Right atrium auricular region (tissue), 2 donors: ENCODE results near the gene COG4. TPM values are rescaled to one million over a fixed set of nuclear protein-coding genes. Genes with fewer than 3 reads are reported as not detected.

Experiments used
- DNase-seq: peaks from one replicate; pipeline ENCODE4 v3.0.0-alpha.2; 2019; ENCODE audit warnings: low spot score
- H3K27ac ChIP-seq, 2 donors: fragments of 200-600 bp; sonication (generic); 1 replicate in 1 of 2; 2 replicates in 1 of 2; pipeline ENCODE4 v1.5.1; 2016 to 2019
- H3K27me3 ChIP-seq, 2 donors: fragments of 200-600 bp; sonication (generic); one replicate each; pipeline versions ENCODE4 v1.5.1 to v1.6.0; 2017 to 2019
- H3K36me3 ChIP-seq: fragments of 200-600 bp; sonication (generic); one replicate; pipeline ENCODE4 v1.5.1; 2016
- H3K4me1 ChIP-seq, 2 donors: fragments of 200-600 bp; sonication (generic); one replicate each; pipeline versions ENCODE4 v1.5.1 to v1.6.0; 2017 to 2019
- H3K4me3 ChIP-seq, 2 donors: fragments of 200-600 bp; sonication (generic); 1 replicate in 1 of 2; 2 replicates in 1 of 2; pipeline ENCODE4 v1.5.1; 2017 to 2019; ENCODE audit warnings: mild to moderate bottlenecking in 1 of 2, moderate library complexity in 1 of 2
- H3K9me3 ChIP-seq, 2 donors: fragments of 200-600 bp; sonication (generic); one replicate each; pipeline ENCODE4 v1.5.1; 2019
- total RNA-seq, 2 donors: library from RNA; depleted of rRNA; stranded (reverse); fragments of >200 nt; gene quantifications; one replicate each; pipeline ENCODE4 v1.1.0, GENCODE V29; 2016
- TF ChIP-seq, protein P1 (sequence below), 2 donors: fragments of 200-600 bp; sonication (generic); IDR thresholded peaks; one replicate each; pipeline ENCODE4 v1.5.1; 2019; ENCODE audit warnings: antibody characterized with exemption in 2 of 2

Gene COG4
- total RNA-seq, 2 donors from 2014 or later, result 29.1 to 41.8 TPM

DNA sequence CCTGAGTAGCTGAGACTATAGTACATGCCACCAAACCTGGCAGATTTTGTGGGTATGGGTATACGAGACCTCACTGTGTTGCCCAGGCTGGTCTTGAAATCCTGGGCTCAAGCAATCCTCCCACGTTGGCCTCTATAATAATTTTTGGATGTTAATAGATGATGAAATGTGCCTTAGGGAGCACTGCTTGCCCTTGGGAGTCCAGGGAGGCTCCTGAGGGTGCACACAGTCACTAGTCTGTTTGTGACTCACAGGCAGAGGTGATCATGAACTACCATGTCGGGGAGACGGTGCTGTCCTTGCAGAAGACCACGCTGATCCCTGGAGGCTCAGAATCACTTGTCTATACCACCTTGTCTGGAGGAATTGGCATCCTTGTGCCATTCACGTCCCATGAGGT is 46.4 kb upstream of the COG4 start:
- TF ChIP-seq, protein P1, sequence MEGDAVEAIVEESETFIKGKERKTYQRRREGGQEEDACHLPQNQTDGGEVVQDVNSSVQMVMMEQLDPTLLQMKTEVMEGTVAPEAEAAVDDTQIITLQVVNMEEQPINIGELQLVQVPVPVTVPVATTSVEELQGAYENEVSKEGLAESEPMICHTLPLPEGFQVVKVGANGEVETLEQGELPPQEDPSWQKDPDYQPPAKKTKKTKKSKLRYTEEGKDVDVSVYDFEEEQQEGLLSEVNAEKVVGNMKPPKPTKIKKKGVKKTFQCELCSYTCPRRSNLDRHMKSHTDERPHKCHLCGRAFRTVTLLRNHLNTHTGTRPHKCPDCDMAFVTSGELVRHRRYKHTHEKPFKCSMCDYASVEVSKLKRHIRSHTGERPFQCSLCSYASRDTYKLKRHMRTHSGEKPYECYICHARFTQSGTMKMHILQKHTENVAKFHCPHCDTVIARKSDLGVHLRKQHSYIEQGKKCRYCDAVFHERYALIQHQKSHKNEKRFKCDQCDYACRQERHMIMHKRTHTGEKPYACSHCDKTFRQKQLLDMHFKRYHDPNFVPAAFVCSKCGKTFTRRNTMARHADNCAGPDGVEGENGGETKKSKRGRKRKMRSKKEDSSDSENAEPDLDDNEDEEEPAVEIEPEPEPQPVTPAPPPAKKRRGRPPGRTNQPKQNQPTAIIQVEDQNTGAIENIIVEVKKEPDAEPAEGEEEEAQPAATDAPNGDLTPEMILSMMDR (IDR thresholded peaks at IDR 0.05), result no peak
- no peaks in the 10 kb centered on the region for H3K9me3 ChIP-seq
- peaks cover 0 to 33% of the 10 kb centered on the region in 2 donors for H3K4me1 ChIP-seq
- no peak overlapping the region for H3K27ac ChIP-seq
- H3K4me3 ChIP-seq, result no peak overlapping the region
- peaks cover 81% of the 10 kb centered on the region for H3K36me3 ChIP-seq
- no peaks in the 10 kb centered on the region for H3K27me3 ChIP-seq
- DNase-seq, result peak; percentile 40

DNA sequence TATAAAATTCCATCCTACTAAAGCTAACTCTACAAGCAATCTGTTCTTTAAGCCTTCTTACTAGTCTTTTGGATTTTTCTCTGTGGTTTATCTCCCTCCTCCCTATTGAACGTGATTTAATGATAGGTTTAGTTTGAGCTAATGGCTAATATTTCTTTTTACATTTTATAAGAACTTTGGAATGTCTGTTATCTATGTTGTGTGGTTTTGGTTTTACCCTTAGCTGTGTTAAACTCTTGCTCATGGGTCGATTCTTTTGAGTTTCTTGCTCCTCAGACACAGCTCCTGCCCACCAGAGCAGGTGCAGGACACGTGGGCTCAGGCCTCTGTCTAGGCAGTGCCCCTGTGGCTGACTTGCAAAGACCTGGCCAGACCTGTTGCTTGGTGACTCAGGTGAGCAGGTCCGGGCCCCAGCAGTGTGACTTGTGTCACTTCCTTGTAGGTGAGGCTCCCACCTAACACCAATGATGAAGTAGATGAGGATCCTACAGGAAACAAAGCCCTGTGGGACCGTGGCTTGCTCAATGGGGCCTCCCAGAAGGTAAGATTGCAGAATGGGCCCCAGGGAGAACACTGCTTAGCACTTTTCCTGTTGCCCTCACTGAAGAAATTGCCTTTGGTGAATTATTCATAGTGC is 45.4 kb upstream of the COG4 start:
- TF ChIP-seq, protein P1 (IDR thresholded peaks at IDR 0.05), result no peak
- Histone ChIP-seq H3K9me3 (no peaks in the 10 kb centered on the region), H3K4me3 (no peak overlapping the region), H3K27ac (no peak overlapping the region), H3K36me3 (peaks cover 91% of the 10 kb centered on the region), H3K27me3 (no peaks in the 10 kb centered on the region), H3K4me1 (peaks cover 0 to 24% of the 10 kb centered on the region in 2 donors)
- DNase-seq, result peak; percentile 50

DNA sequence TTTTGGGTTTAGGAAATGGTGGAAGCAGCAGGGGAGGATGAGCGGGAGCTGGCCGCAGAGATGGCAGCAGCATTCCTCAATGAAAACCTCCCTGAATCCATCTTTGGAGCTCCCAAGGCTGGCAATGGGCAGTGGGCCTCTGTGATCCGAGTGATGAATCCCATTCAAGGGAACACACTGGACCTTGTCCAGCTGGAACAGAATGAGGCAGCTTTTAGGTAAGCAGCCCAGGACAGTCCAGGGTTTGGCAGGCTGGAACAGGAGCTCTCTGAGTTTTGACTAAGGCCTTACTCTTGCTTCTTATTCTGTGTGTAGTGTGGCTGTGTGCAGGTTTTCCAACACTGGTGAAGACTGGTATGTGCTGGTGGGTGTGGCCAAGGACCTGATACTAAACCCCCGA is 41.7 kb upstream of the COG4 start:
- Histone ChIP-seq H3K27ac (no peak overlapping the region), H3K4me3 (no peak overlapping the region)

DNA sequence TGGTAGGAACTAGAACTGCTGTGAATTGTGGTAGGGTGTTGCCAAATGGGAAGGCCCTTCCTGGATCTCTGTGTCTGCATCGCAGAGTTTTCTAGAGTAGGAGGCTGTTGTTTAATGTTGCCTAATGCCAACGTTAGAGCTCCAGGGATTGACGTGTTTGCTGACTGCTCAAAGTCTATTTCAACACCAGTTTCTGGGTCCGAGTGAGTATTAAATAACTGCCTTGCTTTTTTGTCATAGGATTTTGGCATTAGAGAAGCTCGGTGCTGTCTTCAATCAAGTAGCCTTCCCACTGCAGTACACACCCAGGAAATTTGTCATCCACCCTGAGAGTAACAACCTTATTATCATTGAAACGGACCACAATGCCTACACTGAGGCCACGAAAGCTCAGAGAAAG is 40.3 kb upstream of the COG4 start:
- Histone ChIP-seq H3K27ac (no peak overlapping the region), H3K9me3 (no peaks in the 10 kb centered on the region), H3K36me3 (peaks cover 100% of the 10 kb centered on the region), H3K27me3 (no peaks in the 10 kb centered on the region), H3K4me3 (no peak overlapping the region), H3K4me1 (no peaks in the 10 kb centered on the region)
- TF ChIP-seq, protein P1 (IDR thresholded peaks at IDR 0.05), result no peak
- no peak for DNase-seq

More for the DNA sequence above, 41.7 kb upstream of the COG4 start:
- no peaks in the 10 kb centered on the region for H3K4me1 ChIP-seq
- H3K27me3 ChIP-seq, result no peaks in the 10 kb centered on the region
- DNase-seq, result no peak
- H3K36me3 ChIP-seq, result peaks cover 100% of the 10 kb centered on the region
- H3K9me3 ChIP-seq, result no peaks in the 10 kb centered on the region
- TF ChIP-seq, protein P1 (IDR thresholded peaks at IDR 0.05), result no peak

DNA sequence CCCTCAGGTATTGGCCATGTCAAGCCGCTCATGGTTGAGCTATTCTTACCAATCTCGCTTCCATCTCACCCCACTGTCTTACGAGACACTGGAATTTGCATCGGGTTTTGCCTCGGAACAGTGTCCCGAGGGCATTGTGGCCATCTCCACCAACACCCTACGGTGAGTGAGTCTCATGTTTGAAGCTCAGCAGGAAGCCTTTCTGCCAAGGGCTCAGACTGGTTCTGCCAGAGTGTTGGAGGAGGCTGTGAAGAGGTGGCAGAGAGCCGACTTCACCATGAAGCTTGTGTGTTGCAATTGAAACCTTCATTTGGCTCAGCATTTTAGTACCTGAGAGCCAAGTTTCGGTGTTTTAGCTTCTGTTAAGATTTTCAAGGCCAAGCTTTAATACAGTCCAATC is 38.3 kb upstream of the COG4 start:
- H3K4me3 ChIP-seq, result no peak overlapping the region
- H3K36me3 ChIP-seq, result peaks cover 100% of the 10 kb centered on the region
- no peaks in the 10 kb centered on the region for H3K4me1 ChIP-seq
- no peaks in the 10 kb centered on the region for H3K9me3 ChIP-seq
- no peak overlapping the region for H3K27ac ChIP-seq
- TF ChIP-seq, protein P1 (IDR thresholded peaks at IDR 0.05), result no peak
- H3K27me3 ChIP-seq, result no peaks in the 10 kb centered on the region
- DNase-seq, result no peak

DNA sequence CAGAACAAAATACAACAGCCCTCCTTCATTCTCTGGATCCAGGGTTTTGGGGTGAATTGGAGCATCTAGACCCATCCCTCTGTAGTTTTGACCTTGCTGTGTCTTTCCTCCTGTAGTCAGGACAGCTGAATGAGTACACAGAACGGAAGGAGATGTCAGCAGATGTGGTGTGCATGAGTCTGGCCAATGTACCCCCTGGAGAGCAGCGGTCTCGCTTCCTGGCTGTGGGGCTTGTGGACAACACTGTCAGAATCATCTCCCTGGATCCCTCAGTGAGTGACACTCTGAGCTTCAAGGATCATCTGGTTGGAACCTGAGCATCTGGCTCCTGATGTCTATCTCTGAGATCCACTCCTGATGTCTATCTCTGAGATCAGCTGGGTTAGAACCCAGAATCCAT is 32.7 kb upstream of the COG4 start:
- no peak for DNase-seq
- Histone ChIP-seq H3K9me3 (no peaks in the 10 kb centered on the region), H3K27me3 (no peaks in the 10 kb centered on the region), H3K4me3 (no peak overlapping the region), H3K27ac (no peak overlapping the region), H3K4me1 (peaks cover 0 to 4% of the 10 kb centered on the region in 2 donors), H3K36me3 (peaks cover 100% of the 10 kb centered on the region)
- TF ChIP-seq, protein P1 (IDR thresholded peaks at IDR 0.05), result no peak
